ENCODE measurements around the gene CADM1.

CADM1 gene

DNA sequence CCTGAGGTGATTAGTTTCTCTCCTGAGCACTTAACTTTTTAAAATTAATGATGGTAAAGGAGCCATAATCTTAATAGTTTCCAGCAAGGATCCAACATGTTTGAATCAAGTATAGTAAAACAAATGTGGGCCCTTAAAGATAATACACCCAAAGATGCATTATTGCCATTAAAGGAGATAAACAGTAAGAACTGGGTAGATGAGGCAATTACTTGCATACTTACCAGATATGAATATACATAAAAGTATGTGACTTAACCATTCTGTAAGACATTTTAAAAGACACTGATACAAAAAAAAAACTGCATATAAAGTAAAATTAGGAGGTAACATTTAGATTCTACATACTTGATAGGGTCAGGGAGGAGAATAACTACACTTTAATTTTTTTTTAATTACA, 48.2 kb downstream of the CADM1 start:
- no peak overlapping the region for H3K4me3 ChIP-seq (ENCODE audit: low read depth in 1 of 2, low read length in 2 of 2)
- H3K27me3 ChIP-seq (ENCODE audit: control insufficient read depth in 1 of 2, insufficient read depth in 2 of 2, low read length in 2 of 2), result no peaks in the 10 kb centered on the region
- H3K27ac ChIP-seq (ENCODE audit: low read depth, low read length), result no peak overlapping the region
- no peaks in the 10 kb centered on the region for H3K4me1 ChIP-seq (ENCODE audit: insufficient read depth, low read length)
- no peaks in the 10 kb centered on the region for H3K9me3 ChIP-seq (ENCODE audit: low read length)
- no peaks in the 10 kb centered on the region for H3K36me3 ChIP-seq (ENCODE audit: insufficient read depth, low read length)
- no peak overlapping the region for H3K9ac ChIP-seq (ENCODE audit: low read length)

DNA sequence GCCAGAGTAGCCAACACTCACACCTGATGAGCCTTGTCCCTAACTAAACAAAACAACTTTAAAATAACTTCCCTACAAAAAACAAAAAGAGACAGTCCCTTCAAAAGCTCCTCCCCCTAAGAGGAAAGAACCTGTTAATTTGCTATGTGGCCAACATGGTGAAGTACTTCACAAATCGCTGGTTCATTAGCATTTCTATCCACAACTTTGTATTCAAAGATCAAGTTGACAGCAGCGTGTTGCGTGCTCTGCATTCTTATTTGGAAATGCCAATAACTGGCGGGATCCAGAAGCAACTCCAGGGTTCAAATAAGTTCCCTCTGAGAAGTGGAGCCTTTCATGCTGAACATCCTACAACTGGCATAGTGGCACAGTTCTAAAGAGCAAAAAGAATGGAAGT, 48.6 kb downstream of the CADM1 start:
- Histone ChIP-seq H3K9ac (ENCODE audit: low read length) (no peak overlapping the region), H3K27me3 (ENCODE audit: control insufficient read depth in 1 of 2, insufficient read depth in 2 of 2, low read length in 2 of 2) (no peaks in the 10 kb centered on the region), H3K27ac (ENCODE audit: low read depth, low read length) (no peak overlapping the region), H3K4me3 (ENCODE audit: low read depth in 1 of 2, low read length in 2 of 2) (no peak overlapping the region), H3K9me3 (ENCODE audit: low read length) (no peaks in the 10 kb centered on the region), H3K4me1 (ENCODE audit: insufficient read depth, low read length) (no peaks in the 10 kb centered on the region), H3K36me3 (ENCODE audit: insufficient read depth, low read length) (no peaks in the 10 kb centered on the region)

DNA sequence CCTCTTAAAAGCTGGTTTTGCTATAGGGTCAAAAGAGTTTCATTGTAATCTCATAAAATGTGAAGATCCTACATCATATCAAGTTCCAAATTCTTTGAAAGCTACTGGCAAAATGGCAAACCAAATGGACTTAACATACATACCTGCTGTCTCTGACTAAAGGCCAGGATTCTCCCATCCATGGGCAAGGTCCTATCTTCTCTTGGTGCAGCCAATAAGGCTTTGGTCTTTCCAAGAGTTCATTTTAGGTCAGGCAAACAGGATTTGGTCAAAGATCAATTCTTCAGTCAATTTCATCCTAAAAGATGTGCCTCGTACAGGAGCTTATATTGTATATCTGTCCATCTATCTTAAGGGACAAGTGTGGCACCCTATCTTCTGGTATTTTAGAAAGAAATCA, 49.7 kb downstream of the CADM1 start:
- Histone ChIP-seq H3K36me3 (ENCODE audit: insufficient read depth, low read length) (no peaks in the 10 kb centered on the region), H3K9me3 (ENCODE audit: low read length) (no peaks in the 10 kb centered on the region), H3K9ac (ENCODE audit: low read length) (no peak overlapping the region), H3K27ac (ENCODE audit: low read depth, low read length) (no peak overlapping the region), H3K4me1 (ENCODE audit: insufficient read depth, low read length) (no peaks in the 10 kb centered on the region), H3K27me3 (ENCODE audit: control insufficient read depth in 1 of 2, insufficient read depth in 2 of 2, low read length in 2 of 2) (no peaks in the 10 kb centered on the region), H3K4me3 (ENCODE audit: low read depth in 1 of 2, low read length in 2 of 2) (no peak overlapping the region)

DNA sequence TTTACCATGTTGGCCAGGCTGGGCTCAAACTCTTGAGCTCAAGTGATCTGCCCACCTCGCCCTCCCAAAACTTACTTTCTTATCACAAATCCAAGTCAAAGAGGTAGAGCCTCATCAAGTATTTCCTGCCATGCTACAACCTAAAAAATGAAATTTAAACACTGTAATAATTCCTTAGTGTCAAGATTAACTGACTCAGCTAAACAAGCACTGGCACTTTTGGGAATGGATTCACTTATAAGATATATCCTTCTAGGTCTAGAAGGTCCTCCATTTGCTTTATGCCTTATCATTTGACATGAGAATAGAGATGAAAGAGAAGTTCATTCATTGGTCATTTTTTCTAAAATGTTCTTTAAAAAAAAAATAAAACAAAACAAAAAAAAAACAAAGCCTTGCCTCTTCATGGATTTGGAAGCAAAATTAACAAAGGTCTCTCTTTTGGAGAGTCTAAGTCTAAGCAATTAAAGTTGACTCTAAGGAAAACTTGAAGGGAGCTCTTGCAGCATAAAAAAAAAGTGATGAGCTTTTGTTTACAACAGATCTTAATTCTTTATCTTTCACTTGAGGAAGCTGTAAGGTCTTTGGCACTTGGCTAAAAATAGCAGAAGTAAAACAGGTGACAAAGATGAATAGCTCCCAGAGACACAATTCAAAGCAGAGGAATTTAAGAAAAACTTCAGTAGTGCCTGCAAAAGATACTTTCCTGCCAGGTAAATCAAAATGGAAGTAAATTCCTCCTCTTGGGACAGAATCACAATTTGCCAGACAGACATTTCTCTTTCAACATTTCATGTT, 50.3 kb downstream of the CADM1 start:
- Histone ChIP-seq H3K27ac (ENCODE audit: low read depth, low read length) (no peak overlapping the region), H3K9me3 (ENCODE audit: low read length) (no peaks in the 10 kb centered on the region), H3K36me3 (ENCODE audit: insufficient read depth, low read length) (no peaks in the 10 kb centered on the region), H3K9ac (ENCODE audit: low read length) (no peak overlapping the region), H3K4me3 (ENCODE audit: low read depth in 1 of 2, low read length in 2 of 2) (no peak overlapping the region), H3K4me1 (ENCODE audit: insufficient read depth, low read length) (no peaks in the 10 kb centered on the region), H3K27me3 (ENCODE audit: control insufficient read depth in 1 of 2, insufficient read depth in 2 of 2, low read length in 2 of 2) (no peaks in the 10 kb centered on the region)

DNA sequence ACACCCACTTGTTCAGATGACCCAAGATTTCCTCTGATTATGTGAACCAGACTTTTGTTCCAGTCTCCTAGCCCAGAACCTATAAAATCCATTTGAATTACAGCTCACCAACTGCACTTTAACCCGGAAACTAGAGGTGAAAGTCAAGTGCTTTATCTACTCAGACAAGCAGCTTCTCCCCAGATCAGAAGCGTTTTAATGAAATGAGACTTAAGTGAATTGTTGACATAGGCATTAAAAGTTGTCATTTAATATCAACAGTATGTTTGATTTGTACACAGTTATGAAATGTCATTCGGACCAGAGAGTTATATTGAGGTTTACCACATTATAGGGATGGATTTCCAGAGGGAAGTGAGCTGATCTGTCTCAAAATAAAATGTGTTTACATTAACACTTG, 52.0 kb downstream of the CADM1 start:
- Histone ChIP-seq H3K27ac (ENCODE audit: low read depth, low read length) (no peak overlapping the region), H3K27me3 (ENCODE audit: control insufficient read depth in 1 of 2, insufficient read depth in 2 of 2, low read length in 2 of 2) (no peaks in the 10 kb centered on the region), H3K9ac (ENCODE audit: low read length) (no peak overlapping the region), H3K4me3 (ENCODE audit: low read depth in 1 of 2, low read length in 2 of 2) (no peak overlapping the region), H3K4me1 (ENCODE audit: insufficient read depth, low read length) (no peaks in the 10 kb centered on the region), H3K36me3 (ENCODE audit: insufficient read depth, low read length) (no peaks in the 10 kb centered on the region), H3K9me3 (ENCODE audit: low read length) (peaks cover 7% of the 10 kb centered on the region)

DNA sequence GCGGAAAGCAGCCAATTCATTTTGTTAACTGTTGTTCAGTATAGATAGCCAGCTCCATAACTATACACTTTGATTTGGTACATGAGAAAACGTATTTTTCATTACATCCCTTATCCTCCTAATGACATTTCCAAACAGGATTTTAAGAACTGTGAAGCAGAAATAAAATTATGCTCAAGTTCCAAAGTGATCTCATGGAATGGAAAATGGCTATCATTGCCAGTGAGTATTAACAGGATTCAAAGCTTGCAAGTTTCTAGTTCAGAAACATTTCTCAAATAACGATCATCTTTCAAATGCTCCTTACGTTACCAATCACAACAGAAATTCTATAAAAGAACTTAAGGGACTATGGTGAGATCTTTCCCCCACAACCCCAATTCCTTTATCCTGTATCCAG, 53.7 kb downstream of the CADM1 start:
- H3K27ac ChIP-seq (ENCODE audit: low read depth, low read length), result no peak overlapping the region
- no peak overlapping the region for H3K4me3 ChIP-seq (ENCODE audit: low read depth in 1 of 2, low read length in 2 of 2)
- H3K9ac ChIP-seq (ENCODE audit: low read length), result no peak overlapping the region
- H3K27me3 ChIP-seq (ENCODE audit: control insufficient read depth in 1 of 2, insufficient read depth in 2 of 2, low read length in 2 of 2), result no peaks in the 10 kb centered on the region
- H3K36me3 ChIP-seq (ENCODE audit: insufficient read depth, low read length), result no peaks in the 10 kb centered on the region
- H3K9me3 ChIP-seq (ENCODE audit: low read length), result peaks cover 7% of the 10 kb centered on the region
- no peaks in the 10 kb centered on the region for H3K4me1 ChIP-seq (ENCODE audit: insufficient read depth, low read length)

DNA sequence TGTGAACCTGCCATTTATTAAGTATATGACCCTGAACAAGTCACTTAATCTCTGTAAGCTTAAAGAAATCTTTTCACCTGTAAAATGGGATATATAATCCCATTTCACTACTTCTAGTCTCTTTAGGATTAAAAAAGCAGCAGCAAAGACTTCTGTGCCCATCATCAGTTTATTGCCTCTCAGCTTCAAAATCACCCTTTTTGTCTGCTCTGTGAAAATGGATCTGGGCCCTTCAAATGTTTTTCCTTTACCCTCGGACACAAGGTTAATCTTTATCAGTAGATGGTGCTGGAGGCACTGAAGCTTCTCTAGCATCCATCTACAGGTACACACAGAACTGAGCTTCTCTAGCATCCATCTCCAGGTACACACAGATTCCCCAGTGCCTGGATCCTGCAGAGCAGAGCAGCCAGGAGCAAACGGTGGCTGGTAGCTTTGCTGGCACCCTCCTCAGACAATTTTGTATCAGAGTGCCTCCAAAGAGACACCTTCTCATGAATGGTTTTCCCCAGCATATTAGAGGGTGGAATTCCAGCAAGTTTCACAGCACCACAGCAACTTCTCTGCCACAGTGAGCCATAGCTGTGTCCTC, 56.8 kb downstream of the CADM1 start:
- H3K4me3 ChIP-seq (ENCODE audit: low read depth in 1 of 2, low read length in 2 of 2), result no peak overlapping the region
- no peak overlapping the region for H3K9ac ChIP-seq (ENCODE audit: low read length)
- no peaks in the 10 kb centered on the region for H3K36me3 ChIP-seq (ENCODE audit: insufficient read depth, low read length)
- H3K27ac ChIP-seq (ENCODE audit: low read depth, low read length), result no peak overlapping the region
- H3K9me3 ChIP-seq (ENCODE audit: low read length), result peaks cover 7% of the 10 kb centered on the region
- no peaks in the 10 kb centered on the region for H3K4me1 ChIP-seq (ENCODE audit: insufficient read depth, low read length)
- H3K27me3 ChIP-seq (ENCODE audit: control insufficient read depth in 1 of 2, insufficient read depth in 2 of 2, low read length in 2 of 2), result no peaks in the 10 kb centered on the region

DNA sequence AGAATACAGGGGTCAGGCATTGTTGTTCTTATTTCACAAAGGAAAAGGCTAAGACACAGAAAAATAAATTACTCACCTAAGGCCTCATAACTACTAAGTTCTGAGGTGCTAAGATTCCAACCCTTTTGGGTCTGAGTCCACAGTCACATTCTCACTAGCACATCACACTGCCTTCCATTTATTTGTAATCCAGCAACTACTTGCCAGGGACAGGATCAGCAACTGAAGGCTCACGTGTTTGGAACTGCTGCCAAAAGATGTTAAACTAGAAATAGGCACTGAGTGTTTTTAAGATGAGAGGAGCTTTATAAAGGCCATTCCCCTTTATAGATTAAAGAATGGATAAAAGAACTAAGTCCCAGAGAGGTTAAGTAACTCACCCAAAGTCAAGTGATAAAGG, 58.0 kb downstream of the CADM1 start:
- Histone ChIP-seq H3K36me3 (ENCODE audit: insufficient read depth, low read length) (no peaks in the 10 kb centered on the region), H3K4me1 (ENCODE audit: insufficient read depth, low read length) (no peaks in the 10 kb centered on the region), H3K4me3 (ENCODE audit: low read depth in 1 of 2, low read length in 2 of 2) (no peak overlapping the region), H3K27ac (ENCODE audit: low read depth, low read length) (no peak overlapping the region), H3K27me3 (ENCODE audit: control insufficient read depth in 1 of 2, insufficient read depth in 2 of 2, low read length in 2 of 2) (no peaks in the 10 kb centered on the region), H3K9ac (ENCODE audit: low read length) (no peak overlapping the region), H3K9me3 (ENCODE audit: low read length) (peaks cover 7% of the 10 kb centered on the region)

DNA sequence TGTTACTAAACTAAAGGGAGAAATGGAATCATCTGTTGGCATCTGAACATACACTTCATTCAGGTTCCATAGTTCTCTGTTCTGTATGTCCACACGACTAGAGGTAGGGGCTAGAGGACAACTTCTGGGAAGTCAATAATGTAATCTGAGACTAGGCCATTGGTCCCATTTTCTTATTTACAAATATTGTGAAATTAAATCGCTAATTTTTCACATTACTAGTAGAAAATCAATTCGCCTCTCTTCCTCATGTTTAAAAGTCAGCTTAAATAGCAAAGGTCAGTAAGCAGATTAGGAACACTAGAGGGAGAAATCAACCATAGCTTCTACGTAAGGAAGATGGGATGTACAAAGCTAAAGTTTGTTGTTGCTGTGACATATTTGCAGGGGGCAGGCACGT, 59.7 kb downstream of the CADM1 start:
- Histone ChIP-seq H3K4me3 (ENCODE audit: low read depth in 1 of 2, low read length in 2 of 2) (no peak overlapping the region), H3K27me3 (ENCODE audit: control insufficient read depth in 1 of 2, insufficient read depth in 2 of 2, low read length in 2 of 2) (no peaks in the 10 kb centered on the region), H3K9ac (ENCODE audit: low read length) (no peak overlapping the region), H3K36me3 (ENCODE audit: insufficient read depth, low read length) (no peaks in the 10 kb centered on the region), H3K4me1 (ENCODE audit: insufficient read depth, low read length) (peaks cover 6% of the 10 kb centered on the region), H3K27ac (ENCODE audit: low read depth, low read length) (no peak overlapping the region), H3K9me3 (ENCODE audit: low read length) (peaks cover 7% of the 10 kb centered on the region)

DNA sequence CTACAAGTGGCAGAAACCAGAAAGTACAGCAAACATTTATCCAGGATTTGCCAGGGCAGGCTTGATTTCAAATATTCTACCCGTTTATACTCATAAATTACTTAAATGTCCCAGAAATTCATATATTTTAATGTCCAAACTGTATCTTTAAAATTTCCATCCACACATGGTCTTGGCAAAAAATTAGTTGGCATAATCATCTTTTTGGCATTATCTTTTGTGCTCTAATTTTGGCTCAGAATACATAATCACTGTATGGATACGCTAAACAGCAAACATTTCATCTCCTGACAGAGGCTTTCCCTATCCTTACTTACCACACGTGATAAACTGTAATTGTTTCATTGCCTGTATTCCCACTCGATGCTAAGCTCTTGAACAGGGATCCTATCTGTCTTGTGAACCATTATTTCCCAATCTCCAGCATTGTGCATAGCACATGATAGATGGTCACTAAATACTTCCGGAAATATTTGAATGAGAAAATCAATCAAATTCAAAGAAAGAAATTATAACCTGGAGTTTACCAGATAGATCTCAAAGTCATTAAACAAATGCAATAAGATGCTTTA, 64.2 kb downstream of the CADM1 start:
- no peak overlapping the region for H3K9ac ChIP-seq (ENCODE audit: low read length)
- H3K27ac ChIP-seq (ENCODE audit: low read depth, low read length), result no peak overlapping the region
- peaks cover 11% of the 10 kb centered on the region for H3K4me1 ChIP-seq (ENCODE audit: insufficient read depth, low read length)
- H3K27me3 ChIP-seq (ENCODE audit: control insufficient read depth in 1 of 2, insufficient read depth in 2 of 2, low read length in 2 of 2), result no peaks in the 10 kb centered on the region
- no peak overlapping the region for H3K4me3 ChIP-seq (ENCODE audit: low read depth in 1 of 2, low read length in 2 of 2)
- no peaks in the 10 kb centered on the region for H3K36me3 ChIP-seq (ENCODE audit: insufficient read depth, low read length)
- H3K9me3 ChIP-seq (ENCODE audit: low read length), result no peaks in the 10 kb centered on the region

DNA sequence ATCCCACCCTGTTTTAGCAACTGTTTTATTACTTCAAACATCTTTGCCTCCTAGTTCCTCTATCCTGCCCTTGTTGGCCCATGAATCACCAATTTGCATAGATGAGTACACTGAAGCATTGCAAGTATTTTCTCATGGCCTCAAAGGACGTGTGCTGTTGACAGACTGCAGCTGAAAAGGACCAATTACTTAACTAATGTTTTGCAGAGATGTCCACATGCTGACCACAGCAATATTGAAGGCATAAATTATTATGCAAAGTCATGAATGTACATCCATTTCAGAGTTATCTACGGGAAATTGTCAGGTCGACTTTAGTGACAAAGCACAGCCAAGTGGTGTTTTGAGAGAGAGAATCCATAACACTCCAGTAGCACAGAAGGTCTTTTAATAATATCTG, 64.8 kb downstream of the CADM1 start:
- no peak overlapping the region for H3K27ac ChIP-seq (ENCODE audit: low read depth, low read length)
- no peaks in the 10 kb centered on the region for H3K9me3 ChIP-seq (ENCODE audit: low read length)
- H3K36me3 ChIP-seq (ENCODE audit: insufficient read depth, low read length), result no peaks in the 10 kb centered on the region
- no peak overlapping the region for H3K9ac ChIP-seq (ENCODE audit: low read length)
- peaks cover 11% of the 10 kb centered on the region for H3K4me1 ChIP-seq (ENCODE audit: insufficient read depth, low read length)
- no peaks in the 10 kb centered on the region for H3K27me3 ChIP-seq (ENCODE audit: control insufficient read depth in 1 of 2, insufficient read depth in 2 of 2, low read length in 2 of 2)
- no peak overlapping the region for H3K4me3 ChIP-seq (ENCODE audit: low read depth in 1 of 2, low read length in 2 of 2)
